PC-3 (cell line): ENCODE measurements around the gene FAAP100. TPM values are rescaled to one million over a fixed set of nuclear protein-coding genes. Genes with fewer than 3 reads are reported as not detected.

Source experiments
- ATAC-seq: fragments of 200-7000 bp; cut with Tn5 transposase; 2 replicates; pipeline ENCODE4 v1.9.1; 2020; ENCODE audit warnings: mild to moderate bottlenecking, moderate library complexity
- BruUV-seq: library from RNA; stranded (reverse); fragments of 400-500 nt; replicated peaks from 2 replicates; lab custom pipeline; 2021; lab: Mats Ljungman, UMichigan
- CTCF ChIA-PET: fragments of 300-600 bp; sonication (Branson Sonifier 250); formaldehyde crosslinking; loops from one replicate; lab custom pipeline; 2022; ENCODE audit warnings: antibody characterized with exemption; lab: Charles Lee
- POLR2A ChIA-PET: fragments of 300-600 bp; sonication (Branson Sonifier 250); formaldehyde crosslinking; loops from one replicate; lab custom pipeline; 2022; ENCODE audit warnings: antibody characterized with exemption; ENCODE audit not compliant: unreplicated experiment; lab: Charles Lee
- DNase-seq: peaks from one replicate; pipeline ENCODE4 v3.0.0-alpha.2; 2015
- H2AFZ ChIP-seq: fragments of 300-600 bp; sonication (generic); 2 replicates; pipeline ENCODE4 v1.6.0; 2016; ENCODE audit warnings: antibody characterized with exemption, low read length
- H3F3A ChIP-seq: fragments of 300-600 bp; sonication (generic); one replicate; pipeline ENCODE4 v1.6.0; 2017; ENCODE audit warnings: antibody characterized with exemption, low read length, control low read depth, mild to moderate bottlenecking; ENCODE audit not compliant: unreplicated experiment
- H3K27ac ChIP-seq: fragments of 300-600 bp; sonication (generic); 2 replicates; pipeline ENCODE4 v1.5.1; 2016; ENCODE audit warnings: mild to moderate bottlenecking, low read length
- H3K27me3 ChIP-seq: fragments of 300-600 bp; sonication (generic); 2 replicates; pipeline ENCODE4 v1.6.1; 2016; ENCODE audit warnings: low read length, mixed read lengths
- H3K36me3 ChIP-seq: fragments of 300-600 bp; sonication (generic); 2 replicates; pipeline ENCODE4 v1.6.1; 2016; ENCODE audit warnings: low read depth, mixed run types, low read length, mixed read lengths
- H3K4me1 ChIP-seq: fragments of 300-600 bp; sonication (generic); 2 replicates; pipeline ENCODE4 v1.5.1; 2016; ENCODE audit warnings: low read length; ENCODE audit not compliant: insufficient read depth
- H3K4me2 ChIP-seq: fragments of 300-600 bp; sonication (generic); 2 replicates; pipeline ENCODE4 v1.6.0; 2016; ENCODE audit warnings: low read length
- H3K4me3 ChIP-seq: fragments of 300-600 bp; sonication (generic); 2 replicates; pipeline ENCODE4 v1.5.1; 2016; ENCODE audit warnings: mild to moderate bottlenecking, low read length, mixed read lengths
- H3K79me2 ChIP-seq: fragments of 300-600 bp; sonication (generic); 2 replicates; pipeline ENCODE4 v1.6.1; 2017; ENCODE audit warnings: low read length, mixed read lengths
- H3K9ac ChIP-seq: fragments of 300-600 bp; sonication (generic); 2 replicates; pipeline ENCODE4 v1.6.0; 2016; ENCODE audit warnings: mild to moderate bottlenecking, low read length
- H3K9me2 ChIP-seq: fragments of 300-600 bp; sonication (generic); replicated peaks from 2 replicates; pipeline ENCODE4 v1.6.1; 2016; ENCODE audit warnings: mixed run types, low read length, mixed read lengths
- H3K9me3 ChIP-seq: fragments of 300-600 bp; sonication (generic); 2 replicates; pipeline ENCODE4 v1.6.1; 2016; ENCODE audit warnings: low read length, mixed read lengths
- H4K20me1 ChIP-seq: fragments of 300-600 bp; sonication (generic); 2 replicates; pipeline ENCODE4 v1.6.1; 2016; ENCODE audit warnings: low read length, mixed read lengths
- EZH2 ChIP-seq: fragments of 300-600 bp; sonication (generic); IDR thresholded peaks from one replicate; pipeline ENCODE4 v1.6.1; 2017; ENCODE audit warnings: antibody characterized with exemption, mild to moderate bottlenecking, low read length; ENCODE audit not compliant: unreplicated experiment
- EZH2phosphoT487 ChIP-seq: fragments of 300-600 bp; sonication (generic); IDR thresholded peaks from 2 replicates; pipeline ENCODE4 v1.6.1; 2018; ENCODE audit warnings: mild to moderate bottlenecking, antibody characterized with exemption, low read length, borderline replicate concordance
- intact Hi-C: fragments of 100-400 bp; cut with micrococcal nuclease; formaldehyde crosslinking; loops from 2 replicates; pipeline ENCODE4 v1.9.0; 2023
- total RNA-seq: library from RNA; depleted of rRNA; stranded (reverse); fragments of >200 nt; gene quantifications from 2 replicates; pipeline ENCODE4 v1.2.3, GENCODE V29; 2014
- TF ChIP-seq, protein P1 (sequence below): fragments of 300-600 bp; sonication (generic); conservative IDR thresholded peaks from 2 replicates; pipeline ENCODE4 v1.5.1; 2017; ENCODE audit warnings: antibody characterized with exemption, low read depth, mild to moderate bottlenecking, low read length

FAAP100 gene
- total RNA-seq, 1 experiment from 2014 or later: 23.3 TPM

DNA sequence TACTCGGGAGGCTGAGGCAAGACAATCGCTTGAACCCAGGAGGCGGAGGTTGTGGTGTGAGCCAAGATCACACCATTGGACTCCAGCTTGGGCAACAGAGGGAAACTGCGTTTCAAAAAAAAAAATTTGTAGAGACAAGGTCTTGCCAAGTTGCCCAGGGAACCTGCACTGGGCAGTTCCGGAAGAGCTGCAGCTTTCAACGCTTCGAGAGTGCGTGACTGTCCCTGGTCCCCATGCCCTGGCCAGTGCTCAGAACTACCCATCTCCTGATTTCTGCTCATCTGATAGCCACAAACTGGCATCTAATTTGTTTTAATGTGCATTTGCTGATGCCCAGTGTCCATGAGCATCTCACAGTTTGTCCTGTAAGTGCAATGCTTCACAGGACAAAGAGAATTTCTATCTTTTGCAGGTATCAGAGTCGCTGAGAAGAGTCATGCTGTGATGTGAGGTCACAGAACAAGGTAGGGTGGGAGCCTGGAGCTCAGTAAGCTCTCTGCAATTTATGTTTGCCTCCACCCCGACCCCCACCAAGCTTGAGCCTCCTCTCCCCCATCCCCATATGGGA is 43.4 kb downstream of the FAAP100 start:
- peaks cover 39% of the 10 kb centered on the region for H4K20me1 ChIP-seq
- no peak overlapping the region for H2AFZ ChIP-seq
- peak overlapping the region; percentile 88 for H3K4me2 ChIP-seq
- ChIA-PET POLR2A (interaction anchor here (0.8 kb wide), 1 partner anchor 64 kb away, joined by 8 read pairs; no protein-coding TSS in a partner anchor), CTCF (interaction anchor here (0.7 to 0.9 kb wide), 2 partner anchors 24 to 111 kb away, joined by 3 to 5 read pairs; no protein-coding TSS in a partner anchor)
- BruUV-seq: no TSS peak
- H3K9me2 ChIP-seq: no peaks in the 10 kb centered on the region
- no peaks in the 10 kb centered on the region for H3K27me3 ChIP-seq
- H3K79me2 ChIP-seq: peaks cover 46% of the 10 kb centered on the region
- H3K9me3 ChIP-seq: no peaks in the 10 kb centered on the region
- peak overlapping the region; percentile 99 for H3K4me3 ChIP-seq
- intact Hi-C loops: no loop called here
- ATAC-seq (peak; percentile 1; the same call in 1 of the 2 replicates), DNase-seq (peak; percentile 42)
- no peak for TF ChIP-seq EZH2phosphoT487
- TF ChIP-seq, protein P1, sequence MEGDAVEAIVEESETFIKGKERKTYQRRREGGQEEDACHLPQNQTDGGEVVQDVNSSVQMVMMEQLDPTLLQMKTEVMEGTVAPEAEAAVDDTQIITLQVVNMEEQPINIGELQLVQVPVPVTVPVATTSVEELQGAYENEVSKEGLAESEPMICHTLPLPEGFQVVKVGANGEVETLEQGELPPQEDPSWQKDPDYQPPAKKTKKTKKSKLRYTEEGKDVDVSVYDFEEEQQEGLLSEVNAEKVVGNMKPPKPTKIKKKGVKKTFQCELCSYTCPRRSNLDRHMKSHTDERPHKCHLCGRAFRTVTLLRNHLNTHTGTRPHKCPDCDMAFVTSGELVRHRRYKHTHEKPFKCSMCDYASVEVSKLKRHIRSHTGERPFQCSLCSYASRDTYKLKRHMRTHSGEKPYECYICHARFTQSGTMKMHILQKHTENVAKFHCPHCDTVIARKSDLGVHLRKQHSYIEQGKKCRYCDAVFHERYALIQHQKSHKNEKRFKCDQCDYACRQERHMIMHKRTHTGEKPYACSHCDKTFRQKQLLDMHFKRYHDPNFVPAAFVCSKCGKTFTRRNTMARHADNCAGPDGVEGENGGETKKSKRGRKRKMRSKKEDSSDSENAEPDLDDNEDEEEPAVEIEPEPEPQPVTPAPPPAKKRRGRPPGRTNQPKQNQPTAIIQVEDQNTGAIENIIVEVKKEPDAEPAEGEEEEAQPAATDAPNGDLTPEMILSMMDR: no peak
- H3K4me1 ChIP-seq: peaks cover 14% of the 10 kb centered on the region
- H3K9ac ChIP-seq: no peak overlapping the region
- H3K27ac ChIP-seq: no peak overlapping the region
- peaks cover 29% of the 10 kb centered on the region for H3K36me3 ChIP-seq
- peaks cover 22% of the 10 kb centered on the region for H3F3A ChIP-seq

GRCh38 chr17:81503619-81504018 is 48.5 kb downstream of the FAAP100 start:
- H3F3A ChIP-seq: no peaks in the 10 kb centered on the region
- no peak for ATAC-seq
- BruUV-seq: no TSS peak

DNA sequence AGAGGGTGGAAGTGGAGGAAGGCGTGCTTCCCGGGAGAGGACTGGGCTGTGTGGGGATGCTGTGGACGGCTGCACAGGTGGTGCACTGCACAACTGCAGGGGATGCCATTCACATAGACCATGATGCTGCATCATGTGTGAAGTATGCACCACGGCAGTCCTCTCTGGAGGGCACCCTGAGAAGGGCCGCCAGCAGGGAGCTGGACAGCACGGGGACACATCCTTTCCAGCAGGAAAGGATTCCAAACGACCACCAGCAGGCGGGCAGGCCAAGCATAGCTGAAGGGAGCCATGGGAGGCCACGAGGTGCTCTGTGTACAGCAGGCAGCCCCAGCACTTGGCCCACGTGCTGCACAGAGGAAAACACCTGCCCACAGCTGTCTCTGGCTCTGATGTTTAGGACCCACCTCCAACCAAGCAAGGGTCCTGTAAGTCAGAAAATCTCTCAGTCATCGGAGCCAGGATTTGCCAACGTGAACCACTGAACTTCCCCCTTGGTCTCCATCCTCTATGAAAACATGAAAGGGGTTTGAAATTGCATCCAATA is 49.6 kb downstream of the FAAP100 start:
- Histone ChIP-seq H3F3A (no peaks in the 10 kb centered on the region), H3K27me3 (no peaks in the 10 kb centered on the region), H3K4me2 (no peak overlapping the region), H3K4me1 (no peaks in the 10 kb centered on the region), H3K9ac (no peak overlapping the region), H3K9me2 (no peaks in the 10 kb centered on the region), H3K36me3 (no peaks in the 10 kb centered on the region), H4K20me1 (no peaks in the 10 kb centered on the region), H3K4me3 (no peak overlapping the region), H2AFZ (no peak overlapping the region), H3K27ac (no peak overlapping the region), H3K79me2 (no peaks in the 10 kb centered on the region), H3K9me3 (no peaks in the 10 kb centered on the region)
- DNase-seq (no peak), ATAC-seq (no peak)
- ChIA-PET POLR2A (no interaction called here), CTCF (no interaction called here)
- BruUV-seq: no TSS peak
- TF ChIP-seq EZH2phosphoT487 (no peak), EZH2 (no peak)
- TF ChIP-seq, protein P1: no peak
- intact Hi-C loops: no loop called here

More at GRCh38 chr17:81503619-81504018, 48.5 kb downstream of the FAAP100 start:
- no peaks in the 10 kb centered on the region for H3K27me3 ChIP-seq
- no peak overlapping the region for H2AFZ ChIP-seq
- no peak overlapping the region for H3K4me2 ChIP-seq
- TF ChIP-seq EZH2: no peak
- TF ChIP-seq, protein P1: no peak
- TF ChIP-seq EZH2phosphoT487: no peak
- intact Hi-C loops: no loop called here
- H3K9me2 ChIP-seq: no peaks in the 10 kb centered on the region
- H3K79me2 ChIP-seq: no peaks in the 10 kb centered on the region
- H3K4me1 ChIP-seq: no peaks in the 10 kb centered on the region
- DNase-seq: no peak
- no peaks in the 10 kb centered on the region for H3K9me3 ChIP-seq
- no peak overlapping the region for H3K4me3 ChIP-seq
- H4K20me1 ChIP-seq: no peaks in the 10 kb centered on the region
- no peaks in the 10 kb centered on the region for H3K36me3 ChIP-seq
- H3K27ac ChIP-seq: no peak overlapping the region
- no peak overlapping the region for H3K9ac ChIP-seq
- POLR2A ChIA-PET: no interaction called here
- CTCF ChIA-PET: no interaction called here
